Mesothelial cell of epicardium (in vitro differentiated cells): ENCODE data around the gene LAMA3. TPM values are rescaled to one million over a fixed set of nuclear protein-coding genes. Genes with fewer than 3 reads are reported as not detected.
A peak's percentile ranks its signal among the peaks of the same experiment; 100 is the strongest.

Experiments used
- DNase-seq, 2 experiments: peaks; one replicate each; pipeline ENCODE4 v3.0.0; 2021; ENCODE audit warnings: low spot score in 2 of 2; ENCODE audit not compliant: unreplicated experiment in 2 of 2
- H3K27ac Mint-ChIP-seq: 2 replicates; pipeline ENCODE4 v1.8.0; 2021; ENCODE audit warnings: mixed read lengths
- H3K27me3 Mint-ChIP-seq: 2 replicates; pipeline ENCODE4 v1.8.0; 2021; ENCODE audit warnings: low read depth, mixed read lengths
- H3K36me3 Mint-ChIP-seq: 2 replicates; pipeline ENCODE4 v1.8.0; 2021; ENCODE audit warnings: mixed read lengths
- H3K4me1 Mint-ChIP-seq: 2 replicates; pipeline ENCODE4 v1.8.0; 2021; ENCODE audit warnings: mixed read lengths
- H3K4me3 Mint-ChIP-seq: 2 replicates; pipeline ENCODE4 v1.8.0; 2021; ENCODE audit warnings: mild to moderate bottlenecking, moderate library complexity, mixed read lengths
- H3K9me3 Mint-ChIP-seq: 2 replicates; pipeline ENCODE4 v1.8.0; 2021; ENCODE audit warnings: mixed read lengths
- CTCF ChIP-seq: fragments of 200-600 bp; sonication (generic); IDR thresholded peaks from one replicate; pipeline ENCODE4 v1.5.0; 2021; ENCODE audit warnings: antibody characterized with exemption; ENCODE audit not compliant: unreplicated experiment
- total RNA-seq: library from RNA; stranded (reverse); gene quantifications from 3 replicates; pipeline ENCODE4 v1.2.1, GENCODE V29; 2021

The LAMA3 gene
- total RNA-seq, 1 donor from 2014 or later = 6.7 TPM

GRCh38 chr18:23943104-23943503 is 253.9 kb downstream of the LAMA3 start:
- H3K36me3 Mint-ChIP-seq = no peaks in the 10 kb centered on the region

GRCh38 chr18:23943903-23944624 is 254.8 kb downstream of the LAMA3 start:
- Mint-ChIP-seq H3K27ac (peak overlapping the region; percentile 50), H3K36me3 (no peaks in the 10 kb centered on the region), H3K4me3 (no peak overlapping the region), H3K27me3 (no peaks in the 10 kb centered on the region), H3K9me3 (no peaks in the 10 kb centered on the region), H3K4me1 (peaks cover 17% of the 10 kb centered on the region)
- DNase-seq = no peak
- no peak for TF ChIP-seq CTCF

More at GRCh38 chr18:23943104-23943503, 253.9 kb downstream of the LAMA3 start:
- no peak overlapping the region for H3K4me3 Mint-ChIP-seq
- H3K27me3 Mint-ChIP-seq = no peaks in the 10 kb centered on the region
- no peak for TF ChIP-seq CTCF
- no peaks in the 10 kb centered on the region for H3K9me3 Mint-ChIP-seq
- peaks cover 18% of the 10 kb centered on the region for H3K4me1 Mint-ChIP-seq
- DNase-seq = no peak
- H3K27ac Mint-ChIP-seq = no peak overlapping the region

DNA sequence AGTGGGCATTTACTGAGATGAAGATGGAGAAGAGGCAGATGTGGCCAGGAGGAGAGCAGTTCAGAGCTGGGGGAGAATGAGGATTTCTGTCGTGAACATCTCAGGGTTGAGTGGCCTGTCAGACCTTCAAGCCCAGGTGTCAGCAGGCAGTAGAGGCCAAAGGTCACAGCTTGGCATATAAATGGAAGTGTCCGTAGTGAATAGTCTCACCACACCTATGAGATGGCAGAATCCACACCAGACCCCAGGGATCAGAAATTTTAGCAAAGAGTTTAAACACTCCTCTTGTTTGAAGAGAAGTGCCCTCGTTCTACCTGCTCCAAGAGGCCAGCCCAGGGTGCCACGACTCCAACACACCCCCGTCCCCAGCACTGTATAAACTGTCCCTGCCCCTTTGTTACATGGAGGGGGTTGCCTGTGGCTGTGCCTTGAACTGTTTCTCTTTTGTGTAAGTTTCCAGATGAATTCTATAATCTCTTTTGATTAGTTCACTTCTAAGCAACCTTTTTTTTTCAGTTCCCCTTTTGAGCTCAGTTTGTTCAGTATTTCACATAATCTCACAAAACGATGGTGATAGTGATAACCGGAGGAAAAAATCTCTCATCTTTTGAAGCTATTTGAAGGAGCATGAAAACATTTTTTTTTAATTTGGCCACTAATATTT is 256.3 kb downstream of the LAMA3 start:
- Mint-ChIP-seq H3K27ac (no peak overlapping the region), H3K9me3 (no peaks in the 10 kb centered on the region), H3K4me1 (peaks cover 7% of the 10 kb centered on the region), H3K27me3 (no peaks in the 10 kb centered on the region), H3K36me3 (no peaks in the 10 kb centered on the region), H3K4me3 (no peak overlapping the region)
- no peak for TF ChIP-seq CTCF
- DNase-seq = no peak

DNA sequence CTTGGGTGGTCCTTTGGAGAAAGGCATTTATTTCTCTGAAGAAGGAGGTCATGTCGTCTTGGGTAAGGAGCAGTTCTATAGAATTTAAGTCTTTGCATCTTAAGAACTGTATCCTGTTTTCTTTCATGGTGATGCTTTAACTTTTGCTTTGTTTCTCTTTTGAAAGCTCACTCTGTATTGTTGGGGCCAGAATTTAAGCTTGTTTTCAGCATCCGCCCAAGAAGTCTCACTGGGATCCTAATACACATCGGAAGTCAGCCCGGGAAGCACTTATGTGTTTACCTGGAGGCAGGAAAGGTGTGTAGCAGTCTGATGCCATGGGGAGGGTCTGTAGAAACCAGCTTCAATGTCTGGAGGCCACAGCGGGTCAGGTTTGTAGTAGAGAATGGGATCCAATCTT is 260.6 kb downstream of the LAMA3 start:
- no peaks in the 10 kb centered on the region for H3K27me3 Mint-ChIP-seq
- H3K27ac Mint-ChIP-seq = no peak overlapping the region
- TF ChIP-seq CTCF = no peak
- no peaks in the 10 kb centered on the region for H3K36me3 Mint-ChIP-seq
- H3K9me3 Mint-ChIP-seq = no peaks in the 10 kb centered on the region
- H3K4me1 Mint-ChIP-seq = peaks cover 2% of the 10 kb centered on the region
- no peak for DNase-seq
- H3K4me3 Mint-ChIP-seq = no peak overlapping the region

DNA sequence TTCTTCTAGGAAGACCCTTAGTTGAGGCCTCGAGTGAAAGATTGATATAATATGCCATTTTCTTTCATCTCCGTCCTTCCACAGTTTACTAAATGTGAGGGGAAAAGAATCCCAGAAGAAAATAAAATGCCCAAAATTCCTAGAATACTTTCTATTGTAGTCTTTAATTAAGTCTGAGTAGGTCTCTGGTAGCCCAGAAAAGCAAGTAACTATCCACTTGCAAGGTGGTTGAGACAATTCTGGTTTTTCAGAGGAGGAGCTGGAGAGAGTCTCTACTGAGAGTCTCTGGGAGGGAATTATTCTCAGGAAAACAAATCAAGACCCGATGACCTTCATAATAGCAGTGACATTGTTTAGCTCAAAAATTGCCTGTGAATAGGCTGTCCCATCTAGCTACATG is 261.4 kb downstream of the LAMA3 start:
- no peak for TF ChIP-seq CTCF
- H3K4me1 Mint-ChIP-seq = peaks cover 2% of the 10 kb centered on the region

More for the DNA sequence above, 261.4 kb downstream of the LAMA3 start:
- Mint-ChIP-seq H3K36me3 (no peaks in the 10 kb centered on the region), H3K27me3 (no peaks in the 10 kb centered on the region), H3K4me3 (no peak overlapping the region), H3K9me3 (no peaks in the 10 kb centered on the region), H3K27ac (no peak overlapping the region)
- no peak for DNase-seq
